Measurements from ENCODE around the gene PPP2R3B. TPM values are rescaled to one million over a fixed set of nuclear protein-coding genes. Genes with fewer than 3 reads are reported as not detected.
A peak's percentile ranks its signal among the peaks of the same experiment; 100 is the strongest.
"Not testable (repeated sequence)": the region's sequence is repeated elsewhere in the genome, so short reads cannot be mapped to it uniquely, and the experiment has no call there.

The PPP2R3B gene
- 10 to 100 TPM; 19.3 to 22.6 TPM for total RNA-seq

- Mint-ChIP-seq H3K9me3 (no peaks in the 10 kb centered on the region), H3K4me1 (peaks cover 4% of the 10 kb centered on the region), H3K27me3 (no peaks in the 10 kb centered on the region), H3K4me3 (peak within 1 kb of the TSS; percentile 83), H3K36me3 (ENCODE audit: low read depth) (peaks cover 6% of the 10 kb centered on the region), H3K27ac (peak within 1 kb of the TSS; percentile 95)
- peak; percentile 98 for ATAC-seq (replicated peaks)
Observed at GRCh38 chrX:386768-387575, at the start of gene PPP2R3B. Gene PPP2R3B (minus strand): TSS chrX:386907. CDS start chrX:386691, 216 bp downstream.

- Mint-ChIP-seq H3K4me3 (no peak overlapping the region), H3K27ac (no peak overlapping the region), H3K36me3 (ENCODE audit: low read depth) (no peaks in the 10 kb centered on the region), H3K9me3 (peaks cover 27% of the 10 kb centered on the region), H3K27me3 (peaks cover 6% of the 10 kb centered on the region), H3K4me1 (peaks cover 16% of the 10 kb centered on the region)
- no peak for ATAC-seq (replicated peaks)
Observed at GRCh38 chrX:435536-436122, 48.9 kb upstream of the PPP2R3B start.

- Mint-ChIP-seq H3K4me1 (peaks cover 16% of the 10 kb centered on the region), H3K9me3 (peaks cover 20% of the 10 kb centered on the region), H3K4me3 (no peak overlapping the region), H3K27me3 (peaks cover 10% of the 10 kb centered on the region), H3K27ac (no peak overlapping the region), H3K36me3 (ENCODE audit: low read depth) (no peaks in the 10 kb centered on the region)
- no peak for ATAC-seq (replicated peaks)
Observed at GRCh38 chrX:434946-435345, 48.2 kb upstream of the PPP2R3B start.

- Mint-ChIP-seq H3K36me3 (ENCODE audit: low read depth) (no peaks in the 10 kb centered on the region), H3K4me3 (no peak overlapping the region), H3K9me3 (peaks cover 13% of the 10 kb centered on the region), H3K27me3 (peaks cover 14% of the 10 kb centered on the region), H3K4me1 (peaks cover 11% of the 10 kb centered on the region), H3K27ac (no peak overlapping the region)
- ATAC-seq (replicated peaks) = no peak
Observed at GRCh38 chrX:433771-434170, 47.1 kb upstream of the PPP2R3B start.

- peaks cover 11% of the 10 kb centered on the region for H3K4me1 Mint-ChIP-seq
- ATAC-seq (replicated peaks); H3K4me3 Mint-ChIP-seq; H3K36me3 Mint-ChIP-seq (ENCODE audit: low read depth); H3K27ac Mint-ChIP-seq: not testable (repeated sequence)
- peaks cover 16% of the 10 kb centered on the region for H3K27me3 Mint-ChIP-seq
- H3K9me3 Mint-ChIP-seq = peaks cover 13% of the 10 kb centered on the region
Observed at GRCh38 chrX:432666-433065, 46.0 kb upstream of the PPP2R3B start.

- ATAC-seq (replicated peaks) = no peak
Observed at GRCh38 chrX:431492-432111, 44.9 kb upstream of the PPP2R3B start.

GRCh38 chrX:431056-431455 is 44.3 kb upstream of the PPP2R3B start:
- H3K9me3 Mint-ChIP-seq = peaks cover 3% of the 10 kb centered on the region
- no peak overlapping the region for H3K4me3 Mint-ChIP-seq
- no peaks in the 10 kb centered on the region for H3K36me3 Mint-ChIP-seq (ENCODE audit: low read depth)
- H3K4me1 Mint-ChIP-seq = no peaks in the 10 kb centered on the region
- no peak for ATAC-seq (replicated peaks)
- no peak overlapping the region for H3K27ac Mint-ChIP-seq
- H3K27me3 Mint-ChIP-seq = peaks cover 23% of the 10 kb centered on the region

More at GRCh38 chrX:431492-432111, 44.9 kb upstream of the PPP2R3B start:
- Mint-ChIP-seq H3K36me3 (ENCODE audit: low read depth) (no peaks in the 10 kb centered on the region), H3K4me3 (no peak overlapping the region), H3K4me1 (peaks cover 4% of the 10 kb centered on the region), H3K27me3 (peaks cover 21% of the 10 kb centered on the region), H3K9me3 (peaks cover 8% of the 10 kb centered on the region), H3K27ac (no peak overlapping the region)

- Mint-ChIP-seq H3K4me3 (no peak overlapping the region), H3K9me3 (peaks cover 3% of the 10 kb centered on the region), H3K36me3 (ENCODE audit: low read depth) (no peaks in the 10 kb centered on the region), H3K27me3 (peaks cover 23% of the 10 kb centered on the region), H3K27ac (no peak overlapping the region), H3K4me1 (no peaks in the 10 kb centered on the region)
- ATAC-seq (replicated peaks) = no peak
Observed at GRCh38 chrX:429266-429825, 42.6 kb upstream of the PPP2R3B start.

GRCh38 chrX:427812-428725 is 41.4 kb upstream of the PPP2R3B start:
- Mint-ChIP-seq H3K27me3 (peaks cover 23% of the 10 kb centered on the region), H3K9me3 (no peaks in the 10 kb centered on the region), H3K36me3 (ENCODE audit: low read depth) (no peaks in the 10 kb centered on the region), H3K27ac (no peak overlapping the region), H3K4me1 (no peaks in the 10 kb centered on the region), H3K4me3 (peak overlapping the region; percentile 25)
- ATAC-seq (replicated peaks) = no peak

GRCh38 chrX:426881-427280 is 40.2 kb upstream of the PPP2R3B start:
- no peak overlapping the region for H3K4me3 Mint-ChIP-seq
- H3K36me3 Mint-ChIP-seq (ENCODE audit: low read depth) = no peaks in the 10 kb centered on the region
- H3K9me3 Mint-ChIP-seq = no peaks in the 10 kb centered on the region
- no peak overlapping the region for H3K27ac Mint-ChIP-seq
- H3K4me1 Mint-ChIP-seq = no peaks in the 10 kb centered on the region
- H3K27me3 Mint-ChIP-seq = peaks cover 23% of the 10 kb centered on the region
- ATAC-seq (replicated peaks) = no peak

- H3K9me3 Mint-ChIP-seq = no peaks in the 10 kb centered on the region
Observed at GRCh38 chrX:425056-425455, 38.3 kb upstream of the PPP2R3B start.

GRCh38 chrX:421646-422391 is 35.1 kb upstream of the PPP2R3B start:
- Mint-ChIP-seq H3K27ac (no peak overlapping the region), H3K9me3 (no peaks in the 10 kb centered on the region), H3K4me3 (no peak overlapping the region), H3K36me3 (ENCODE audit: low read depth) (no peaks in the 10 kb centered on the region), H3K27me3 (peaks cover 4% of the 10 kb centered on the region), H3K4me1 (no peaks in the 10 kb centered on the region)
- ATAC-seq (replicated peaks) = no peak

More at GRCh38 chrX:425056-425455, 38.3 kb upstream of the PPP2R3B start:
- peaks cover 13% of the 10 kb centered on the region for H3K27me3 Mint-ChIP-seq
- H3K4me1 Mint-ChIP-seq = no peaks in the 10 kb centered on the region
- no peaks in the 10 kb centered on the region for H3K36me3 Mint-ChIP-seq (ENCODE audit: low read depth)
- H3K4me3 Mint-ChIP-seq = no peak overlapping the region
- no peak for ATAC-seq (replicated peaks)
- H3K27ac Mint-ChIP-seq = no peak overlapping the region

- ATAC-seq (replicated peaks) = no peak
- no peaks in the 10 kb centered on the region for H3K9me3 Mint-ChIP-seq
- no peak overlapping the region for H3K27ac Mint-ChIP-seq
- no peak overlapping the region for H3K4me3 Mint-ChIP-seq
- no peaks in the 10 kb centered on the region for H3K36me3 Mint-ChIP-seq (ENCODE audit: low read depth)
- no peaks in the 10 kb centered on the region for H3K27me3 Mint-ChIP-seq
- no peaks in the 10 kb centered on the region for H3K4me1 Mint-ChIP-seq
Observed at GRCh38 chrX:420496-421223, 34.0 kb upstream of the PPP2R3B start.
